Activated CD4-positive, alpha-beta T cell treated with anti-CD3 and anti-CD28 coated beads for 4 hours (primary cell): ENCODE results near the gene ENKD1.

ENCODE experiments used
- DNase-seq, 2 donors: peaks; one replicate each; pipeline ENCODE4 v3.0.0-alpha.2; 2020

ENKD1 gene

DNA sequence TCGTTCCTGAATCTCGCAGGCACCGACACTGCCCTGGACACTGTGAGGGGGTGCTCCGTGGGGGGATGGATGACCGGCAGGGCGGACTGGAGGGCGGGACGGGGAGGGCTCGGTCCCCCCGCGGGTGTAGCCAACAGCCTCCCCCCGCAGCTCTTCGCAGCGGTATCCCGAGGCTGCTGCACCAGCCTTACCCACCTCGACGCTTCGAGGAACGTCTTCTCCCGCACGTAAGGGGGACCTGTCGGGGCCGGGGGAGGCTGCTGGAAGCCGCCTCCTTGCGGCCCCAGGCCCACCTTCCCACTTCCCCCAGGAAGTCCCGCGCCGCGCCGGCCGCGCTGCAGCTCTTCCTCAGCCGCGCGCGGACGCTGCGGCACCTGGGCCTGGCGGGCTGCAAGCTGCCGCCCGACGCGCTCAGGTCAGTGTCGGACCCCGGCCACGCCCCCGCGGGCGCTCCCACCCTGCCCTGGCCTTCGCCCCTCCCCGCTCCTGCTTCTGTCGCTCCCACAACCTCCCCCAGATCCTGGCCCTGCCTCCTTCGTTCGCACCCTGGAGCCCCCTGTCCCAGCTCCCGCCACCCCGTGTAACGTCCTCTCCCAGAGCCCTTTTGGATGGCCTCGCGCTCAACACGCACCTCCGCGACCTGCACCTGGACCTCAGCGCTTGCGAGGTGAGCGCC, 18.3 kb downstream of the ENKD1 start:
- DNase-seq: no peak

- no peak for DNase-seq
Measured at GRCh38 chr16:67647681-67648080, 18.9 kb downstream of the ENKD1 start.

- no peak for DNase-seq
Measured at GRCh38 chr16:67647111-67647651, 19.4 kb downstream of the ENKD1 start.

DNA sequence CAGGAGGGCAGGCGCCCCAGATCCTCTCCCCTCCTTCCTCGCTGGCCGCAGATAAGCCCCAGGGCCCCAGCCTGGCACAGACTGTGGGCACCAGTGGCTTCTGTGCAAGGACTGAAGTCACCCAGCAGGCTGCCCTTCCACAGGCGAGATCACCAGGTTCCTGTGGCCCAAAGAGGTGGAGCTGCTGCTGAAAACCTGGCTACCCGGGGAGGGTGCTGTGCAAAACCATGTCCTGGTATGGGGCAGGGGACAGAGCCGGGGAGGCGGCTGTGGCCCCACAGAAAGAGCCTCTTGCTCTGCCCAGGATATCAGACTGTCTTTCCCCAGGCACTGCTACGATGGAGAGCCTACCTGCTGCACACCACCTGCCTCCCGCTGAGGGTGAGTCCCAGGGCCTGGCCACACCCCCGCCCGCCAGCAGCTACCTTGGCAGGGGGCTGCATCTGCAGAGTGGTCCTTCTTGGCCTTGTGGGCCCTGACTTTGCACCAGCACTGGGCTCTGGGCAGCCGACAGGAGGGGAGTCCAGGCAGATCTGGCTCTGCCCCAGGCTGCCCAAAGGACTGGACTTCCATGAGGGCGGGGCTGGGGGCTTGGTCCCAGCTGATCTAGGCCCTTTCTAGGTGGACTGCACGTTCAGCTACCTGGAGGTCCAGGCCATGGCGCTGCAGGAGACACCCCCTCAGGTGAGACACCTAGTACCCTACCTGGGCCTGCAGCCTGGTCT, 21.0 kb downstream of the ENKD1 start:
- DNase-seq: peak in 1 of 2 donors; percentile 27

DNA sequence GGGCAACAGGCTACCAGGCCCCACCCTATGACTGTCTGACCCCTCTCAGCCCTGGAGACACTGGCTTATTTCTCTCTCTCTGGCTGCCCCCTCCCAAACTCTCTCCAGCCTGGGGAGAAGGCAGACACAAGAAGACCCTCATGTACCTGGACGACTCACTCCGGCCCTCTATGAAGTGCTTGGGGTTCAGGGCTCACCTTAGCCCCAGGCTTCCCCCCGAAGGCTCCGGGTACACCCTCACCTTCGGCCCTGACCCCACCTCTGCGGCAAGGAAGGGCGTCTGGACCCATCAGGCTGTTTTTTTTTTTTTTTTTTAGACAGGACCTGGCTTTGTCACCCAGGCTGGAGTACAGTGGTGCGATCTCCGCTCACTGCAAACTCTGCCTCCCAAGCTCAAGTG, 22.5 kb downstream of the ENKD1 start:
- no peak for DNase-seq

GRCh38 chr16:67641779-67642708, 24.5 kb downstream of the ENKD1 start:
- no peak for DNase-seq

DNA sequence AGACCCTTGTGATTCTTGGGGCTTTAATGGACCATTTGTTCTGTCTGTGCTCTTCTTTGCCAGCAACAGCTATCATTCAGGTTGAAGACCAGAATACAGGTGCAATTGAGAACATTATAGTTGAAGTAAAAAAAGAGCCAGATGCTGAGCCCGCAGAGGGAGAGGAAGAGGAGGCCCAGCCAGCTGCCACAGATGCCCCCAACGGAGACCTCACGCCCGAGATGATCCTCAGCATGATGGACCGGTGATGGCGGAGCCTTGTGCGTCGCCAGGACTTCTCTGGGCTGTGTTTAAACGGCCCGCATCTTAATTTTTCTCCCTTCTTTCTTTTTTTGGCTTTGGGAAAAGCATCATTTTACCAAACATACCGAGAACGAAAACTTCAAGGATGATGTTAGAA, 28.9 kb downstream of the ENKD1 start:
- no peak for DNase-seq

DNA sequence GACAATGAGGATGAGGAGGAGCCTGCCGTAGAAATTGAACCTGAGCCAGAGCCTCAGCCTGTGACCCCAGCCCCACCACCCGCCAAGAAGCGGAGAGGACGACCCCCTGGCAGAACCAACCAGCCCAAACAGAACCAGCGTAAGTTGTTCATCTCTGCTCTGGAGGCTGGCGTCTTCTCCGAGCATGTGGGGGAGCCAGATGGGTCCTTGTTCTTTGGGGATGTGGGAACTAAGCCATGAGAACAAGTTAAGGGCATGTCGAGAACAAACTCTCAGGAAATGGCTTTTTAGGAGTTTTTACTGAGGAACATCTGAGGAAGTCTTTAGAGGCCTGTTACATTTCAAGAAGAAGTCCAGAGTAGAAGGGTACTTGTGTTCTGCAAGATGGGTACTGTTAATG, 29.8 kb downstream of the ENKD1 start:
- DNase-seq: no peak

GRCh38 chr16:67632415-67633172, 34.0 kb downstream of the ENKD1 start:
- DNase-seq: no peak

- DNase-seq: no peak
Measured at GRCh38 chr16:67628216-67628615, 38.3 kb downstream of the ENKD1 start.

DNA sequence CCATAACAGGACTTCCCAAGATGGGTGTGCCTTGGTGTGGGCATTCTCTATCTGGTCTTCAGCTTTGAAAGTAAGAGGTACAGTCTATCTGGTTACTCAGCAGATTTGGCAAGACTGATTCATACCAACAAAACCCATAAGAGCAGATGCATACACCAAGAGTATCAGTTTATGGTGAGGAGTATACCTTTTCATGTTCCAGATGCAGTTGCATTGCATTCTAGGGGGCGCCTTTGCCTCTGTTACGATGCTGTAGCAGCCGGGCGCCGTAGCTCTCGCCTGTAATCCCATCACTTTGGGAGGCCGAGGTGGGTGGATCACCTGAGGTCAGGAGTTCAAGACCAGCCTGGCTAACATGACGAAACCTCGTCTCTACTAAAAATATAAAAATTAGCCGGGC, 52.7 kb downstream of the ENKD1 start:
- peak in 1 of 2 donors; percentile 3 for DNase-seq
